D721Med (cell line): ENCODE data around the gene REST.

Source experiments
- DNase-seq: peaks from one replicate; pipeline ENCODE4 v3.0.0; 2011; ENCODE audit warnings: low spot score; ENCODE audit not compliant: insufficient read length
- FAIRE-seq: peaks from 2 replicates; lab custom pipeline; 2011; peaks lifted over from hg19 to GRCh38; lab: Jason Lieb, UNC
- CTCF ChIP-seq: IDR thresholded peaks from 2 replicates; pipeline ENCODE4 v1.5.1; 2012; ENCODE audit warnings: mild to moderate bottlenecking, control low read depth; ENCODE audit not compliant: insufficient read depth; ENCODE audit errors: missing control alignments

REST gene

GRCh38 chr4:56940971-56941370, 33.3 kb downstream of the REST start:
- FAIRE-seq: no peak
- no peak for TF ChIP-seq CTCF

DNA sequence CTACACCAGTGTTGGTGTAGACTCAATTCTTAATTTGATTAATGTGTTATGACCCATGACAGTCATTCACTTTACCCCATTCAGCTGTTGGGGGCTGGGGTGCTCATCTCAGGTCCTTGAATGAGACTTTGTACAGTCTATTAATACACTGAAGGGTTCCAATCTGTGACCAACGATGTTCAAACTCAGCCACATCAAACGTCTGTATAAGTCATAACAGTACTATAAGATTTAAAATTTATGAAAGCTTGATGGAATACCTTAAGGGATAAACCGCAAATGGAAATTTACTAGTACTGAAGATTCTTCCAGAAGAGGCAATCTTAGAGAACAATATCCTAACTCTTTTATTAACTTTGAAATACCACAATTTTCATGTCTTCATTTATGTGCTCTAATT, 33.7 kb downstream of the REST start:
- TF ChIP-seq CTCF: no peak
- FAIRE-seq (no peak), DNase-seq (no peak)

More at GRCh38 chr4:56940971-56941370, 33.3 kb downstream of the REST start:
- DNase-seq: no peak

DNA sequence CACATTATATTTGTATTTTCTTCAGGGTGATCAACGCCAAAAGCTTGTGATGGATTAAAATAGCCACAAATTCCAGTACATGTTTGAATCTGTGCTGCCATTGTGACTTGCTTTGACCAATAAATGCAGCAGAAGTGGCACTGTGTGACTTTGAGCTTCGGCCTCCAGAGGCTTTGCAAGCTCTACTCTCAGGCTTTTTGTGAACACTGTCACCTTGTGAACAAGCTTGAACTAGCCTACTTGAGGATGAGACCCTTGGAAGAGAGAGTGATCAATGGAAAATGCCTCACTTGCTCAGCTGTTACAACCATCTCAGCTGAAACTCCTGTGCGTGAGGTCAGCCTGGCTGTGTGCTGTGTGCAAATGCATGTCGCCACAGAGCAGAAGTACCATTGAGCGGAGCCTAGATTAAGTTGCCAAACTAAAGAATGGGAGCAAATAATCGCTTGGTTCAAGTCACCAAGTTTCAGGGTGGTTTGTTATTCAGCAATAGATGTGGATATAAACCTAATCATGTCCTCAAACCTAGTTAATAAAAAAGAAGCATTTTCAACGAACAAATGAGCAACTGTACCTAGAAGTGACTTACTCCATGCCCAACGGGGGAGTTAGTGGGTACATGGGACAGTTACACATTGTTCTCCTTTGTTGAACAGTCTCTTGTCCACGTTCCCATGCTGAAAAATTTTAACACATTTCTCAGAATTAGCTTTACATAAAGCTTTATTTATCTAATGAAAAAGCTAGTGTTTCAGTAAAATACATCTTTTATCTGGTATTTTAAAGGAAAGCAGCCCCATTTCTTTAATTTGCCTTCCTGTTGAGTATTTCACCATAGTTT, 46.2 kb downstream of the REST start:
- DNase-seq: no peak
- FAIRE-seq: no peak
- TF ChIP-seq CTCF: no peak

DNA sequence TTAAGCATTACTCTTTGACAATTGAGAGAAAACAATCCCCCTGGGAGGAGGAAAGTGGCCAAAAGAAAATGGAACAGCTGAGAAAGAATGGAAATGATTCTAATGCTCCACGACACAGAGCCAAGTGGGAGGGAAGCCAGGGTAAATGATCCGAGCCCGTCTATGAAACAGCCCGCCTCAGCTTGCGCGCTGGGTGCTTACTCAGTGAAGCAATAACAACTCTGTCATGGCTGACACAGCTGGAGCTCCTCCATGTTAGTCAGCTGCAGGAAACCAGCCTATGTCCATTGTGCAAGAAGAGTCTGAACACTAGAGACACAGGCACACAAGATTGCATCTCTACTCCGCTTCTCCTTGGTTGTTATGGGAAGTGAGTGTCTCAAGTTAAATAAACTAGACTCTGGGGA, 50.4 kb downstream of the REST start:
- TF ChIP-seq CTCF: no peak
- FAIRE-seq: no peak
- DNase-seq: no peak

GRCh38 chr4:56959100-56959499, 51.4 kb downstream of the REST start:
- FAIRE-seq (no peak), DNase-seq (no peak)
- no peak for TF ChIP-seq CTCF

DNA sequence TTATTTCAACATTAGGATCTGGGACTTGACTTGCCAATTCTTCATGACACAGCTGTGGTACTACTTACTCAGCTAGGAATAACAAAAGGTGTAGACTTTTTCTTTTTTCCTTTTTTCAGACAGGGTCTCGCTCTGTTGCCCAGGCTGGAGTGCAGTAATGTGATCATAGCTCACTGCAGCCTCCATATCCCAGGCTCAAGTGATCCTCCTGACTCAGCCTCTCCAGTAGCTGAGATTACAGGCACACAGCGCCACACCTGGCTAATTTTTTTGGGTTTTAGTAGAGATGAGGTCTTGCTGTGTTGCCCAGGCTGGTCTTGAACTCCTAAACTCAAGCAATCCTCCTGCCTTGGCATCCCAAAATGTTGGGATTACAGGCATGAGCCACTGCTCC, 53.4 kb downstream of the REST start:
- FAIRE-seq (no peak), DNase-seq (no peak)
- no peak for TF ChIP-seq CTCF

- DNase-seq: no peak
- no peak for TF ChIP-seq CTCF
- no peak for FAIRE-seq
Measured at GRCh38 chr4:56971383-56971782, 63.7 kb downstream of the REST start.
